GM19452 (cell line): ENCODE results near the gene MTF2.
"Not testable (repeated sequence)": the region's sequence is repeated elsewhere in the genome, so short reads cannot be mapped to it uniquely, and the experiment has no call there.

Experiments used
- ATAC-seq: cut with Tn5 transposase; IDR thresholded peaks from one replicate; pipeline ENCODE4 v1.9.1; 2021; ENCODE audit not compliant: unreplicated experiment

MTF2 gene

GRCh38 chr1:93140106-93140505 lies 61.0 kb downstream of the MTF2 start:
- no peak for ATAC-seq

- ATAC-seq, result no peak
These were observed 63.1 kb downstream of the MTF2 start for GRCh38 chr1:93142161-93142560.

GRCh38 chr1:93143136-93143535 lies 64.1 kb downstream of the MTF2 start:
- no peak for ATAC-seq

- no peak for ATAC-seq
These were observed 64.7 kb downstream of the MTF2 start for GRCh38 chr1:93143769-93144168.

- no peak for ATAC-seq
These were observed 68.9 kb downstream of the MTF2 start for GRCh38 chr1:93148001-93148400.

- no peak for ATAC-seq
These were observed 71.6 kb downstream of the MTF2 start for GRCh38 chr1:93150729-93151128.

- ATAC-seq, result no peak
These were observed 72.4 kb downstream of the MTF2 start for GRCh38 chr1:93151474-93151873.

- ATAC-seq, result no peak
These were observed 73.8 kb downstream of the MTF2 start for GRCh38 chr1:93152835-93153234.

- ATAC-seq, result no peak
These were observed 75.8 kb downstream of the MTF2 start for GRCh38 chr1:93154898-93155297.

GRCh38 chr1:93155335-93155734 lies 76.3 kb downstream of the MTF2 start:
- no peak for ATAC-seq

- ATAC-seq, result no peak
These were observed 80.3 kb downstream of the MTF2 start for GRCh38 chr1:93159337-93159736.

- ATAC-seq, result not testable (repeated sequence)
These were observed 84.2 kb downstream of the MTF2 start for GRCh38 chr1:93163314-93163713.

GRCh38 chr1:93164816-93165215 lies 85.7 kb downstream of the MTF2 start:
- ATAC-seq, result no peak

GRCh38 chr1:93165895-93166294 lies 86.8 kb downstream of the MTF2 start:
- not testable (repeated sequence) for ATAC-seq

GRCh38 chr1:93167006-93167405 lies 87.9 kb downstream of the MTF2 start:
- ATAC-seq, result no peak

- ATAC-seq, result not testable (repeated sequence)
These were observed 91.1 kb downstream of the MTF2 start for GRCh38 chr1:93170141-93170678.

GRCh38 chr1:93171549-93172034 lies 92.5 kb downstream of the MTF2 start:
- no peak for ATAC-seq

- ATAC-seq, result no peak
These were observed 93.7 kb downstream of the MTF2 start for GRCh38 chr1:93172778-93173177.

GRCh38 chr1:93174638-93175037 lies 95.6 kb downstream of the MTF2 start:
- not testable (repeated sequence) for ATAC-seq

GRCh38 chr1:93177991-93178390 lies 98.9 kb downstream of the MTF2 start:
- ATAC-seq, result no peak

GRCh38 chr1:93178418-93178817 lies 99.3 kb downstream of the MTF2 start:
- no peak for ATAC-seq

GRCh38 chr1:93179886-93180722 lies 101.0 kb downstream of the MTF2 start, which contains the start of gene TMED5:
Gene TMED5 (minus strand): TSS chr1:93180413. CDS start chr1:93180242, 171 bp downstream.
- peak; percentile 76 for ATAC-seq
